HCT116 (cell line): ENCODE results near the gene GRIP1. TPM values are rescaled to one million over a fixed set of nuclear protein-coding genes. Genes with fewer than 3 reads are reported as not detected.

Source experiments
- ATAC-seq: fragments of 200-7000 bp; cut with Tn5 transposase; 2 replicates; pipeline ENCODE4 v1.9.1; 2020; ENCODE audit warnings: mild to moderate bottlenecking, moderate library complexity
- BruUV-seq: library from RNA; stranded (reverse); fragments of 400-500 nt; replicated peaks from 2 replicates; lab custom pipeline; 2021; lab: Mats Ljungman, UMichigan
- CTCF ChIA-PET: fragments of 300-600 bp; sonication (Branson Sonifier 250); formaldehyde crosslinking; loops from one replicate; lab custom pipeline; 2021; ENCODE audit warnings: antibody characterized with exemption; lab: Charles Lee
- POLR2A ChIA-PET: fragments of 300-600, 350-600 bp; sonication (Branson Sonifier 250); formaldehyde crosslinking; loops from one replicate; lab custom pipeline; 2021; ENCODE audit warnings: antibody characterized with exemption; lab: Charles Lee
- RAD21 ChIA-PET, 2 experiments: fragments of 300-600 bp; sonication (Branson Sonifier 250); formaldehyde crosslinking; loops; one replicate each; lab custom pipeline; 2023; ENCODE audit warnings: low total read pairs in 2 of 2; ENCODE audit not compliant: uncharacterized antibody in 2 of 2, unreplicated experiment in 2 of 2, low non-redundant PET in 1 of 2; lab: Charles Lee
- DNase-seq: peaks from one replicate; pipeline ENCODE4 v3.0.0-alpha.2; 2010; ENCODE audit warnings: low read depth, low spot score
- H2AFZ ChIP-seq: fragments of 200-600 bp; shearing (Covaris generic), sonication (generic); 2 replicates; pipeline ENCODE4 v1.6.1; 2017; ENCODE audit warnings: low read depth, mixed run types, mixed read lengths, antibody characterized with exemption, low read length; ENCODE audit not compliant: poor library complexity, severe bottlenecking
- H3K27ac ChIP-seq: 2 replicates; pipeline ENCODE4 v1.5.1; 2012; ENCODE audit warnings: low read depth, low read length
- H3K27me3 ChIP-seq: fragments of 200-600 bp; sonication (generic); 2 replicates; pipeline ENCODE4 v1.6.1; 2016; ENCODE audit warnings: mixed run types, low read length, mixed read lengths; ENCODE audit not compliant: insufficient read depth
- H3K36me3 ChIP-seq, 2 experiments: fragments of 200-500 bp in 1 of 2; fragments of 200-600 bp in 1 of 2; sonication (Bioruptor generic) in 1 of 2; sonication (generic) in 1 of 2; 2 replicates each; pipeline versions ENCODE4 v1.5.1 to v1.6.1; 2014 to 2016; ENCODE audit warnings: low read length in 2 of 2, inconsistent platforms in 1 of 2, mixed read lengths in 1 of 2, mixed run types in 1 of 2; ENCODE audit not compliant: insufficient read depth in 2 of 2, control insufficient read depth in 1 of 2
- H3K4me1 ChIP-seq, 2 experiments: fragments of 200-600 bp in 1 of 2; sonication (generic) in 1 of 2; 2 replicates each; pipeline versions ENCODE4 v1.5.1 to v1.6.1; 2012 to 2017; ENCODE audit warnings: low read length in 2 of 2, inconsistent platforms in 1 of 2, mild to moderate bottlenecking in 1 of 2, mixed read lengths in 1 of 2, mixed run types in 1 of 2, moderate library complexity in 1 of 2; ENCODE audit not compliant: insufficient read depth in 2 of 2, control insufficient read depth in 1 of 2
- H3K4me2 ChIP-seq: fragments of 200-600 bp; sonication (generic); 2 replicates; pipeline ENCODE4 v1.6.1; 2017; ENCODE audit warnings: mixed run types, low read length, mixed read lengths
- H3K4me3 ChIP-seq, 2 experiments: fragments of 200-600 bp in 1 of 2; sonication (generic) in 1 of 2; replicated peaks in 1 of 2; 2 replicates each; pipeline ENCODE4 v1.5.1; 2011 to 2016; ENCODE audit warnings: low read length in 2 of 2, control low read depth in 1 of 2, low read depth in 1 of 2, mild to moderate bottlenecking in 1 of 2, mixed read lengths in 1 of 2, mixed run types in 1 of 2
- H3K79me2 ChIP-seq: fragments of 200-600 bp; sonication (generic); 2 replicates; pipeline ENCODE4 v1.6.1; 2017; ENCODE audit warnings: mild to moderate bottlenecking, mixed run types, low read length, moderate library complexity, mixed read lengths; ENCODE audit not compliant: insufficient read depth
- H3K9ac ChIP-seq: fragments of 200-600 bp; sonication (generic); 2 replicates; pipeline ENCODE4 v1.6.1; 2016; ENCODE audit warnings: low read length, mixed read lengths
- H3K9me2 ChIP-seq: fragments of 200-600 bp; sonication (generic), shearing (Covaris generic); 2 replicates; pipeline ENCODE4 v1.6.1; 2017; ENCODE audit warnings: mixed run types, mild to moderate bottlenecking, moderate library complexity; ENCODE audit not compliant: insufficient read depth
- H3K9me3 ChIP-seq, 2 experiments: fragments of 200-500 bp in 1 of 2; fragments of 200-600 bp in 1 of 2; sonication (Bioruptor generic) in 1 of 2; sonication (generic) in 1 of 2; 2 replicates each; pipeline ENCODE4 v1.6.1; 2014 to 2017; ENCODE audit warnings: low read length in 2 of 2, mixed read lengths in 2 of 2, inconsistent platforms in 1 of 2, low read depth in 1 of 2, mild to moderate bottlenecking in 1 of 2, mixed run types in 1 of 2, moderate library complexity in 1 of 2; ENCODE audit not compliant: control insufficient read depth in 1 of 2, insufficient read depth in 1 of 2
- H4K20me1 ChIP-seq: fragments of 200-600 bp; sonication (generic), shearing (Covaris generic); 2 replicates; pipeline ENCODE4 v1.6.1; 2017; ENCODE audit warnings: mixed run types, mild to moderate bottlenecking, moderate library complexity; ENCODE audit not compliant: insufficient read depth
- CBX3 ChIP-seq: IDR thresholded peaks from 2 replicates; pipeline ENCODE4 v1.6.1; 2012; ENCODE audit warnings: low read depth
- EGR1 ChIP-seq: IDR thresholded peaks from 2 replicates; pipeline ENCODE4 v1.6.1; 2012; ENCODE audit warnings: low read depth
- ELF1 ChIP-seq: IDR thresholded peaks from 2 replicates; pipeline ENCODE4 v1.6.1; 2012; ENCODE audit warnings: low read depth, borderline replicate concordance
- EZH2 ChIP-seq: fragments of 200-600 bp; sonication (generic); IDR thresholded peaks from 2 replicates; pipeline ENCODE4 v1.6.1; 2017; ENCODE audit warnings: antibody characterized with exemption, mixed run types
- EZH2phosphoT487 ChIP-seq: fragments of 200-600 bp; IDR thresholded peaks from 2 replicates; pipeline ENCODE4 v1.6.1; 2018; ENCODE audit warnings: antibody characterized with exemption, borderline replicate concordance
- JUND ChIP-seq: IDR thresholded peaks from 2 replicates; pipeline ENCODE4 v1.6.1; 2012
- POLR2A ChIP-seq: IDR thresholded peaks from 2 replicates; pipeline ENCODE4 v1.7.0; 2011; ENCODE audit warnings: borderline replicate concordance; ENCODE audit not compliant: insufficient read depth, insufficient read length; ENCODE audit errors: extremely low read depth
- POLR2AphosphoS5 ChIP-seq: IDR thresholded peaks from 2 replicates; pipeline ENCODE4 v1.6.1; 2011; ENCODE audit warnings: mild to moderate bottlenecking, low read depth, low read length, moderate library complexity
- RAD21 ChIP-seq: IDR thresholded peaks from 2 replicates; pipeline ENCODE4 v1.6.1; 2012; ENCODE audit warnings: low read depth, mild to moderate bottlenecking
- SIN3A ChIP-seq: IDR thresholded peaks from 2 replicates; pipeline ENCODE4 v1.6.1; 2012; ENCODE audit warnings: low read depth
- SP1 ChIP-seq: IDR thresholded peaks from 2 replicates; pipeline ENCODE4 v1.6.1; 2012; ENCODE audit warnings: low read depth
- SRF ChIP-seq: IDR thresholded peaks from 2 replicates; pipeline ENCODE4 v1.6.1; 2012; ENCODE audit warnings: low read depth
- TCF7L2 ChIP-seq: IDR thresholded peaks from 2 replicates; pipeline ENCODE4 v1.7.0; 2011; ENCODE audit warnings: borderline replicate concordance, inconsistent platforms; ENCODE audit not compliant: insufficient read depth, insufficient read length; ENCODE audit errors: extremely low read depth
- ZFX ChIP-seq: fragments of 450-650 bp; IDR thresholded peaks from 2 replicates; pipeline ENCODE4 v1.6.1; 2017
- intact Hi-C: fragments of 100-400 bp; cut with micrococcal nuclease; formaldehyde crosslinking; loops from 2 replicates; pipeline ENCODE4 v1.10.0; 2022
- total RNA-seq: library from RNA; stranded (reverse); gene quantifications from one replicate; pipeline ENCODE4 v1.2.1, GENCODE V29; 2021; ENCODE audit not compliant: unreplicated experiment
- TF ChIP-seq, protein P1 (sequence below): IDR thresholded peaks from 2 replicates; pipeline ENCODE4 v1.6.1; 2012
- TF ChIP-seq, protein P2 (sequence below): IDR thresholded peaks from 2 replicates; pipeline ENCODE4 v1.6.1; 2012
- TF ChIP-seq, protein P3 (sequence below), 3 experiments: fragments of 200-600 bp in 1 of 3; sonication (generic) in 1 of 3; IDR thresholded peaks in 2 of 3; conservative IDR thresholded peaks in 1 of 3; 2 replicates each; pipeline ENCODE4 v1.5.1; 2012 to 2017; ENCODE audit warnings: low read depth in 2 of 3, low read length in 2 of 3, antibody characterized with exemption in 1 of 3, borderline replicate concordance in 1 of 3, control low read depth in 1 of 3, mild to moderate bottlenecking in 1 of 3, mixed read lengths in 1 of 3, mixed run types in 1 of 3, moderate library complexity in 1 of 3; ENCODE audit not compliant: insufficient read depth in 1 of 3

The GRIP1 gene
- total RNA-seq, 1 experiment from 2014 or later: not detected

DNA sequence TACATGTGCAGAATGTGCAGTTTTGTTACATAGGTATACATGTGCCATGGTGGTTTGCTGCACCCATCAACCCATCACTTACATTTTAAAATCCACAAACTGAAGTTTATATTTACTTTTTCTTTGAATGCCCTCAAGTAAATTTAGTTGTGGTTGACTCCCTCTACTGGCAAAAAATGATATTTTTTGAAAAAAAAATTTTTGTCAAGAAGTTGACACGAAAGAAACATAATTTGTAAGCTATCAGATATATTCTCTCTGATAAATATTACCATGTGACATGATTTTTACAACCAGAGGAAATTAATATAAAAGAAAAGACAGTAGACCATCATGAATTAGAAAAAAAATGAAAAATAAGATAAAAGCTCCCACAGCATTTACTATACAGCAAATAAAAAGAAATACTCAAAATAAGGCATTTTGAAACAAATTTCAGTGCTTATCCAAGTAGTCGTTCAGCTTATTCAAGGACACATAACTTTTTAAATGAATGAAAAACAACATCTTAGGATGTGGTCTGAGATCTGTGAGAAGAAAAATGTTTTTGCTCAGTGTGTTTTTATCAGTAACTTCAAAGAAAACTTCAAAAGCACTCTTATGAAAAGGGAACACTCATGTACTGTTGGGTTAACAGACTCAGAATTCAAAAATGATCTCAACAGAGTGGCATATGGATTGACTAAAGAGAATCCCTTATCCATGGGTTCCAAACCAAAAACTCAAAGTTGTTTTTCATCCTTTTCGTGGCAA is 30.0 kb upstream of the GRIP1 start:
- Histone ChIP-seq H3K4me3 (no peak overlapping the region), H3K4me2 (no peak overlapping the region), H4K20me1 (no peaks in the 10 kb centered on the region), H3K9me2 (no peaks in the 10 kb centered on the region), H2AFZ (no peak overlapping the region), H3K79me2 (no peaks in the 10 kb centered on the region), H3K27ac (no peak overlapping the region), H3K9me3 (no peaks in the 10 kb centered on the region), H3K27me3 (peaks cover 19% of the 10 kb centered on the region; the same call in 1 of the 2 replicates), H3K4me1 (no peaks in the 10 kb centered on the region), H3K9ac (no peak overlapping the region), H3K36me3 (no peaks in the 10 kb centered on the region)
- TF ChIP-seq TCF7L2 (no peak), SRF (no peak), EZH2 (no peak), ZFX (no peak), EGR1 (no peak), RAD21 (peak; percentile 27), SP1 (no peak), EZH2phosphoT487 (no peak), SIN3A (no peak), JUND (no peak), POLR2AphosphoS5 (no peak), POLR2A (no peak), ELF1 (no peak), CBX3 (no peak)
- TF ChIP-seq, protein P1, sequence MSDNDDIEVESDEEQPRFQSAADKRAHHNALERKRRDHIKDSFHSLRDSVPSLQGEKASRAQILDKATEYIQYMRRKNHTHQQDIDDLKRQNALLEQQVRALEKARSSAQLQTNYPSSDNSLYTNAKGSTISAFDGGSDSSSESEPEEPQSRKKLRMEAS: no peak
- TF ChIP-seq, protein P2, sequence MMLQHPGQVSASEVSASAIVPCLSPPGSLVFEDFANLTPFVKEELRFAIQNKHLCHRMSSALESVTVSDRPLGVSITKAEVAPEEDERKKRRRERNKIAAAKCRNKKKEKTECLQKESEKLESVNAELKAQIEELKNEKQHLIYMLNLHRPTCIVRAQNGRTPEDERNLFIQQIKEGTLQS: no peak
- TF ChIP-seq, protein P3, sequence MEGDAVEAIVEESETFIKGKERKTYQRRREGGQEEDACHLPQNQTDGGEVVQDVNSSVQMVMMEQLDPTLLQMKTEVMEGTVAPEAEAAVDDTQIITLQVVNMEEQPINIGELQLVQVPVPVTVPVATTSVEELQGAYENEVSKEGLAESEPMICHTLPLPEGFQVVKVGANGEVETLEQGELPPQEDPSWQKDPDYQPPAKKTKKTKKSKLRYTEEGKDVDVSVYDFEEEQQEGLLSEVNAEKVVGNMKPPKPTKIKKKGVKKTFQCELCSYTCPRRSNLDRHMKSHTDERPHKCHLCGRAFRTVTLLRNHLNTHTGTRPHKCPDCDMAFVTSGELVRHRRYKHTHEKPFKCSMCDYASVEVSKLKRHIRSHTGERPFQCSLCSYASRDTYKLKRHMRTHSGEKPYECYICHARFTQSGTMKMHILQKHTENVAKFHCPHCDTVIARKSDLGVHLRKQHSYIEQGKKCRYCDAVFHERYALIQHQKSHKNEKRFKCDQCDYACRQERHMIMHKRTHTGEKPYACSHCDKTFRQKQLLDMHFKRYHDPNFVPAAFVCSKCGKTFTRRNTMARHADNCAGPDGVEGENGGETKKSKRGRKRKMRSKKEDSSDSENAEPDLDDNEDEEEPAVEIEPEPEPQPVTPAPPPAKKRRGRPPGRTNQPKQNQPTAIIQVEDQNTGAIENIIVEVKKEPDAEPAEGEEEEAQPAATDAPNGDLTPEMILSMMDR (IDR thresholded peaks at IDR 0.05 in 2 of 3, conservative IDR thresholded peaks at IDR 0.05 in 1 of 3; ENCODE audit: borderline replicate concordance in 1 of 3, insufficient read depth in 1 of 3, low read depth in 2 of 3, low read length in 2 of 3): peak in 2 of 3 experiments; percentile 22 to 51; a peak in 3 of 6 replicates
- RAD21 ChIA-PET: no interaction called here
- no TSS peak for BruUV-seq
- POLR2A ChIA-PET: no interaction called here
- intact Hi-C loops: no loop called here
- ATAC-seq: no peak
- CTCF ChIA-PET: interaction anchor here (0.7 to 2.2 kb wide), 6 partner anchors 13 to 356 kb away, joined by 3 to 9 read pairs (median 4); no protein-coding TSS in a partner anchor
- DNase-seq: no peak
